AG04450 (cell line): ENCODE measurements around the gene OR4C6. TPM values are rescaled to one million over a fixed set of nuclear protein-coding genes. Genes with fewer than 3 reads are reported as not detected.

Experiments
- CTCF ChIA-PET: fragments of 300-600, 350-600 bp; formaldehyde crosslinking; extraction: SDS; loops from one replicate; lab custom pipeline; 2022; ENCODE audit warnings: antibody characterized with exemption, inconsistent platforms; lab: Charles Lee
- POLR2A ChIA-PET: fragments of 350-600 bp; formaldehyde crosslinking; extraction: SDS; loops from one replicate; lab custom pipeline; 2021; ENCODE audit warnings: antibody characterized with exemption, inconsistent platforms; lab: Yijun Ruan, JAX
- DNase-seq: peaks from one replicate; pipeline ENCODE4 v3.0.0-alpha.2; 2011; ENCODE audit warnings: low read depth, low spot score
- H3K27ac ChIP-seq: one replicate; pipeline ENCODE4 v1.5.1; 2012; ENCODE audit warnings: low read depth, low read length, control low read depth
- H3K27me3 ChIP-seq: one replicate; pipeline ENCODE4 v1.6.0; 2012; ENCODE audit warnings: low read length; ENCODE audit not compliant: control insufficient read depth, insufficient read depth
- H3K4me3 ChIP-seq: 2 replicates; pipeline ENCODE4 v1.5.1; 2011; ENCODE audit warnings: mild to moderate bottlenecking, low read depth, low read length, control low read depth
- H3K9me3 ChIP-seq: 2 replicates; pipeline ENCODE4 v1.5.1; 2012; ENCODE audit warnings: low read length; ENCODE audit not compliant: control insufficient read depth, insufficient read depth
- CTCF ChIP-seq: IDR thresholded peaks from 2 replicates; pipeline ENCODE4 v1.5.1; 2011; ENCODE audit warnings: low read depth, low read length, control low read depth, inconsistent platforms
- polyA minus RNA-seq: library from RNA; depleted of rRNA, polyadenylated mRNA; stranded (reverse); fragments of >200 nt; gene quantifications from 2 replicates; pipeline ENCODE4 v1.2.3, GENCODE V29; 2011; rRNA and poly(A)+ RNA removed
- polyA plus RNA-seq: library from polyadenylated mRNA; depleted of rRNA; stranded (reverse); fragments of >200 nt; gene quantifications from 2 replicates; pipeline ENCODE4 v1.2.3, GENCODE V29; 2011; rRNA removed

The OR4C6 gene
- not detected in 2 replicates for polyA plus RNA-seq
- not detected in 2 replicates for polyA minus RNA-seq

DNA sequence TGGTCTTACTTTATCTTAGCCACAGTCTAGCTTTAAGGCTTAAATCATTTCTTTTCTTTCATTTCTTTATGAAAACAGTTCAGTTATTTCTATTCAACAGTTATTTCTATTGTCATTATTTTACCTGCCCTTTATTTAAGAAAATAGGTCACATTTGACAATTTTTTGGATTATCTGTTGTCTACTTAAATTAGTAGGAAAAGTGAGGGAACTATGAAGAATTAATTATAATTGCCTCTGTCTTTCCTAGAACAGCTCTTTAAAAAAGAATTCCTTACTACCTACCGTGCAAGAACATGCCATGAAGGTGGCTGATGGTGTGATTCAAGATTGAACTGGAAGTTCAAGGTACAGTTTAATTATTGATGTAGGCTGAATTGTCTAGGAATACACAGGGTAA, at the start of gene OR4C6:
Gene OR4C6 (plus strand): TSS at position 301 of the 400 bp plus-strand sequence. CDS start 2,966 bp downstream, outside the sequence.
- H3K27me3 ChIP-seq = no peaks in the 10 kb centered on the region
- POLR2A ChIA-PET = no interaction called here
- DNase-seq = no peak
- TF ChIP-seq CTCF = no peak
- CTCF ChIA-PET = no interaction called here
- H3K4me3 ChIP-seq = no peak within 1 kb of the TSS
- no peak within 1 kb of the TSS for H3K27ac ChIP-seq
- H3K9me3 ChIP-seq = peaks cover 11% of the 10 kb centered on the region; the same call in 1 of the 2 replicates

- CTCF ChIA-PET = no interaction called here
- Histone ChIP-seq H3K27me3 (no peaks in the 10 kb centered on the region), H3K27ac (no peak overlapping the region), H3K9me3 (no peaks in the 10 kb centered on the region), H3K4me3 (no peak overlapping the region)
- no peak for DNase-seq
- no peak for TF ChIP-seq CTCF
- POLR2A ChIA-PET = no interaction called here
These were observed 37.5 kb upstream of the OR4C6 start for GRCh38 chr11:55624531-55624930.

GRCh38 chr11:55634813-55635212, 27.2 kb upstream of the OR4C6 start, which contains the start of gene OR4P4:
TSS of gene OR4P4 (plus strand) at chr11:55635113.
- no peak for TF ChIP-seq CTCF
- ChIA-PET POLR2A (no interaction called here), CTCF (no interaction called here)
- H3K27ac ChIP-seq = no peak within 1 kb of the TSS
- no peak within 1 kb of the TSS for H3K4me3 ChIP-seq
- no peak for DNase-seq
- H3K9me3 ChIP-seq = no peaks in the 10 kb centered on the region
- no peaks in the 10 kb centered on the region for H3K27me3 ChIP-seq

- no peaks in the 10 kb centered on the region for H3K9me3 ChIP-seq
- no peak for DNase-seq
- CTCF ChIA-PET = no interaction called here
- TF ChIP-seq CTCF = no peak
- H3K27me3 ChIP-seq = no peaks in the 10 kb centered on the region
- no peak within 1 kb of the TSS for H3K4me3 ChIP-seq
- POLR2A ChIA-PET = no interaction called here
- H3K27ac ChIP-seq = no peak within 1 kb of the TSS
These were observed 14.0 kb upstream of the OR4C6 start, which contains the start of gene OR4S2 for GRCh38 chr11:55648027-55648426. TSS of gene OR4S2 (plus strand) at chr11:55648327. CDS start at chr11:55650904, 2,577 bp downstream.

DNA sequence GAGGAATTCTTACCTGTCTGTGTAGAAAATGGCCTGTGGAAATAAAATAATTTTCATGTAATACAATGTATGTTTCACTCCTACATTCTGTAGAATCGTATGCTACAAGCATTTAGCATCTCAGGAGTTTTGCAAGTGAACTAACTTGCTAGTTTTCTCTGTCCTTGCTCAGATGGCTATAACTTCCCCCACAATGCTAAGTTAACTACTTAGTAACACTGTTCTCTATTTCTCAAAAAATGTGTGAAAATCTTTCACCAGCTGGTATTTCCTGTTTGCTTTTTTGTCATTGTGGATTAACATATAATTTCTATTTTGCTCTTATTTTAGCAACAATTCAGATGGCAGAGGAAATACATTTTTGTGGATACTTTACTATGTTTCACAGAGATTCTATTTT, 9.4 kb upstream of the OR4C6 start:
- no peak for TF ChIP-seq CTCF
- Histone ChIP-seq H3K27me3 (no peaks in the 10 kb centered on the region), H3K9me3 (no peaks in the 10 kb centered on the region), H3K27ac (no peak overlapping the region), H3K4me3 (no peak overlapping the region)
- DNase-seq = no peak
- ChIA-PET CTCF (no interaction called here), POLR2A (no interaction called here)
